Common myeloid progenitor, CD34-positive (primary cell): Measurements from ENCODE around the gene RABL2A.
"Not testable (repeated sequence)": the region's sequence is repeated elsewhere in the genome, so short reads cannot be mapped to it uniquely, and the experiment has no call there.

Experiments
- CTCF ChIA-PET: fragments of 350-600 bp; sonication (Branson Sonifier 250); formaldehyde crosslinking; loops from one replicate; lab custom pipeline; 2021; ENCODE audit warnings: antibody characterized with exemption; lab: Charles Lee
- POLR2A ChIA-PET: fragments of 350-600 bp; sonication (Branson Sonifier 250); formaldehyde crosslinking; loops from one replicate; lab custom pipeline; 2021; ENCODE audit warnings: antibody characterized with exemption; lab: Charles Lee
- DNase-seq, 3 donors: peaks; one replicate each; pipeline versions ENCODE4 v3.0.0 to v3.0.0-alpha.2; 2013
- H3K27ac ChIP-seq, 2 experiments: 1 replicate in 1 of 2; 2 replicates in 1 of 2; pipeline ENCODE4 v1.7.0; 2013; ENCODE audit warnings: inconsistent platforms in 2 of 2, low read length in 2 of 2, mild to moderate bottlenecking in 2 of 2, low read depth in 1 of 2, moderate library complexity in 1 of 2; ENCODE audit not compliant: severe bottlenecking in 2 of 2, insufficient read depth in 1 of 2, poor library complexity in 1 of 2
- H3K27me3 ChIP-seq, 5 experiments: replicated peaks in 2 of 5; 1 replicate in 3 of 5; 2 replicates in 2 of 5; pipeline versions ENCODE4 v1.6.1 to v1.7.0; 2013; ENCODE audit warnings: low read length in 4 of 5, mild to moderate bottlenecking in 2 of 5, moderate library complexity in 2 of 5, inconsistent platforms in 1 of 5; ENCODE audit not compliant: insufficient read depth in 5 of 5, control insufficient read depth in 4 of 5
- H3K36me3 ChIP-seq, 4 experiments: 1 replicate in 2 of 4; 2 replicates in 2 of 4; pipeline versions ENCODE4 v1.6.1 to v1.7.0; 2013; ENCODE audit warnings: low read length in 3 of 4, control low read depth in 1 of 4, mild to moderate bottlenecking in 1 of 4; ENCODE audit not compliant: control insufficient read depth in 4 of 4, insufficient read depth in 4 of 4
- H3K4me1 ChIP-seq, 4 experiments: 1 replicate in 3 of 4; 2 replicates in 1 of 4; pipeline versions ENCODE4 v1.6.1 to v1.7.1; 2013; ENCODE audit warnings: low read length in 3 of 4, mild to moderate bottlenecking in 3 of 4, control low read depth in 1 of 4, inconsistent platforms in 1 of 4, moderate library complexity in 1 of 4; ENCODE audit not compliant: control insufficient read depth in 4 of 4, insufficient read depth in 4 of 4; ENCODE audit errors: control extremely low read depth in 1 of 4
- H3K4me3 ChIP-seq, 7 experiments: 1 replicate in 4 of 7; 2 replicates in 3 of 7; pipeline versions ENCODE4 v1.5.1 to v1.7.0; 2013; ENCODE audit warnings: mild to moderate bottlenecking in 7 of 7, low read length in 6 of 7, moderate library complexity in 6 of 7, inconsistent platforms in 2 of 7, low read depth in 2 of 7, control low read depth in 1 of 7; ENCODE audit not compliant: insufficient read depth in 4 of 7, control insufficient read depth in 1 of 7; ENCODE audit errors: extremely low read depth in 1 of 7
- H3K9me3 ChIP-seq, 5 experiments: 1 replicate in 4 of 5; 2 replicates in 1 of 5; pipeline versions ENCODE4 v1.6.1 to v1.7.1; 2013; ENCODE audit warnings: low read length in 4 of 5, mild to moderate bottlenecking in 2 of 5, inconsistent platforms in 1 of 5, low read depth in 1 of 5, moderate library complexity in 1 of 5; ENCODE audit not compliant: control insufficient read depth in 4 of 5, insufficient read depth in 2 of 5; ENCODE audit errors: control extremely low read depth in 1 of 5
- WGBS: methylation state at CpG from one replicate; pipeline ENCODE4 v1.1.5; 2013; ENCODE audit not compliant: insufficient coverage; 5-methylcytosine and 5-hydroxymethylcytosine counted together

RABL2A gene

DNA sequence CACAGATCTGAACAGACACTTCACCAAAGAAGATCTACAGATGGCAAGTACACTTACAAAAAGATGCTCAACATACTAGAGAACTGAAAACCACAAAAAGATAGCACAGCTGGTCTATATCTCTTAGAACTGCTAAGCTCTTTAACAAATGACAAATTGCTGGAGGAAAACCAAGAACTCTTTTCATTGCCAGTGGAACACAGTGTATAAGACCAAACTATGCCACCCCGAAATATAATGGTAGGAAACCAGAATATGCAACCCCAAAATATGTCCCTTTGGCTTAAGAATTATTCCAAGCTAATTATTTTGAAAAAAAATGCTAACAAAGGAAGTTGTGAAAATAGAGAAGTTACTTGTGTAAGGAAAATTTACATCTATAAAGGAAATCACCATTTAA, 21.0 kb upstream of the RABL2A start:
- H3K4me1 ChIP-seq, H3K27ac ChIP-seq, DNase-seq, H3K36me3 ChIP-seq, H3K9me3 ChIP-seq, CTCF ChIA-PET, H3K27me3 ChIP-seq, H3K4me3 ChIP-seq, POLR2A ChIA-PET: not testable (repeated sequence)
- WGBS, result no CpG with 5 or more reads among the region's 1 CpG

DNA sequence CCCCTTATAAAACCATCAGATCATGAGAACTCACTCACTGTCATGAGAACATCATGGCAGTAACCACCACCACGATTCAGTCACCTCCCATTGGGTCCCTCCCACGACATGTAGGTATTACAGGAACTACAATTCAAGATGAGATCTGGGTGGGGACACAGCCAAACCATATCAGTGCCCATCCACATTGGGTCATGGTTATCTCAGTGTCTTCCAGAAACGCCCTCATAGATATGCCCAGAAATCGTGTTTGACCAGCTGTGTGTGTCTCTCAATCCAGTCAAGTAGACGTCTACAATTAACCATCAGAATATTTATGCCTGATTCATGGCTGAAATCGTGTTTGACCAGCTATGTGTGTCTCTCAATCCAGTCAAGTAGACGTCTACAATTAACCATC, 17.2 kb upstream of the RABL2A start:
- H3K4me3 ChIP-seq, CTCF ChIA-PET, H3K27me3 ChIP-seq, H3K27ac ChIP-seq, POLR2A ChIA-PET, H3K9me3 ChIP-seq, H3K4me1 ChIP-seq, DNase-seq, H3K36me3 ChIP-seq: not testable (repeated sequence)
- WGBS, result no CpG with 5 or more reads among the region's 7 CpGs

DNA sequence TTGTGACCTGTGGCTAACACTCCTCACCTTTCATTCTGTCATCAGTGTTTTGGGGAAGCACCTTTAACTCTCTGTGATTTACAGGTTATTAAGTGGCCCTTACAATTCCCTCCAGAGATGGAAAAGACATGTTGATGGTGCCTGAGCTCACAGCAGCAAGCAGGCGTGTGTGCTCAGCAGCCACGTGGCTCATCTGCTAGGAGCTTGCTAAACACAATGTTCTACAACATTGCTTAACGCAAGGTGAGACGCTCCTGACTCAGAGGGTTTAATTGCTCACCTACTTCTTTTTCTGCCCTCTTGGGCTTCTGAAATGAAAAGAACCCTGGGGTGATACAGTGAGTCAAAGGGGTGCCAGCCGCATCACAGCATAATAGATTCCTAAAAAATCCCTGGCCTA, 6.1 kb upstream of the RABL2A start:
- CTCF ChIA-PET, DNase-seq, H3K9me3 ChIP-seq, H3K27me3 ChIP-seq, H3K36me3 ChIP-seq, H3K27ac ChIP-seq, POLR2A ChIA-PET, H3K4me1 ChIP-seq, H3K4me3 ChIP-seq: not testable (repeated sequence)
- no CpG with 5 or more reads among the region's 5 CpGs for WGBS

DNA sequence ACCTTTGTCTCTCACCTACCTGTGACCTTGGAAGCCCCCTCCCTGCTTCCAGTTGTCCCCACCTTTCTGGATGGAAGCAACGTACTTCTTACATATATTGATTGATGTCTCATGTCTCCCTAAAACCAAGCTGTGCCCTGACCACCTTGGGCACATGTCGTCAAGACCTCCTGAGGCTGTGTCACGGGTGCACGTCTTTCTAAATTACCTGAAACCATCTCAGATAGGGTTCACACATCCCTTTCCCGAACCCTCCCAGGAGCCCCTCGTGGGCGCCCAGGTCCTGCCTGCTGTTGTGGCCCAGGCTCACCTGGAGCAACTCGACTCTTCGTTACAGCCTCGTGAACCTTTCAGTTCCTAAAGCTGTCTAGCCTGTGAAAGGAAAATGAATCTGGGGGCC, 1.2 kb upstream of the RABL2A start:
- H3K27me3 ChIP-seq, POLR2A ChIA-PET, DNase-seq, H3K9me3 ChIP-seq, H3K27ac ChIP-seq, H3K4me1 ChIP-seq, H3K36me3 ChIP-seq, CTCF ChIA-PET: not testable (repeated sequence)
- peak overlapping the region in 1 of 7 experiments; percentile 37 for H3K4me3 ChIP-seq
- WGBS, result 90% methylated on average over 3 of the region's 10 CpGs

DNA sequence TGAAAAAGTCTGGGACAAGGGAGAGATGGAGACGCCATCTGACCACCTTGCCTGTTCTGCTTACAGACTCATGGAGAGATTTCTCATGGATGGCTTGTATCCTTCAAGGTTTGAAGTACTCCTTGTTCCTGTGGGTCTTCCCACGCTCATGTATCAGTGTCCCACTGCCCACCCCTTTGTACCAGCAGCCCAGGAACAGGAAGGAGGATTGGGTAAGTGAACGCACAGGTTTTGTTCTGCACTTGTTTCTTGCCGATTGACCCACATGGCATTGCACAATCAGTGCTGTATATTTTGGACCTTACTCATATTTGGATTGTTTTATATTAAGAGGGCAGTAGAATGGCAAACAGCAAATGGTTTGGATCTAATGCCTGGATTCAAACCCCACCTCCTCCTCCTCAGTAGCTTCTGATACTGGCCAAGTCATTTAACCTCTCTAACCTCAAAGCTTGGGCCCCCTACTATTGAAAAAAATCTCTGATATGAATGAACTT, 5.8 kb downstream of the RABL2A start:
- H3K9me3 ChIP-seq, H3K4me1 ChIP-seq, H3K4me3 ChIP-seq, H3K27ac ChIP-seq, CTCF ChIA-PET, H3K27me3 ChIP-seq, DNase-seq, POLR2A ChIA-PET: not testable (repeated sequence)
- H3K36me3 ChIP-seq, result peaks cover 0 to 16% (median 5%) of the 10 kb centered on the region in 4 experiments
- 83% methylated on average over 1 of the region's 4 CpGs for WGBS

DNA sequence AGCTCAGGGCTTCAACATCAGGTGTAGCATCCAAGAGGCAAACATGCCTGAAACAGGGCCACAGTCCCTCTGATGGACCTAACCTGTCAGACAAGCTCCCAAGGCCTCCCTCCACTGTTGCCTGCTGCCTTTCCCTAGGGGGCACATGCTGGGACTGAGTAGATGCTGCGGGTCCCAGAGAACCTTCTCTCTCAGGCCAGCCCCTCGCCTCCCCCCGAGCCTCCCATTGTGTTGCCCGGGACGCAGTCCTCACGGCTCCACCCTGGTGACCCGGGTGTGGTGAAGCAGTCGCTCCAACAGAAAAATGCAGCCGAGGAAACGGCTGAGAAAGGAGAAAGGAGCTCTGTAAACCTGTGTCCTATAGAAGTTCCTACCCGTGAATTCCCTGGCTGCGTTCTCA, 8.3 kb downstream of the RABL2A start:
- CTCF ChIA-PET, H3K27me3 ChIP-seq, H3K4me3 ChIP-seq, DNase-seq, POLR2A ChIA-PET, H3K9me3 ChIP-seq, H3K27ac ChIP-seq, H3K4me1 ChIP-seq: not testable (repeated sequence)
- H3K36me3 ChIP-seq, result peaks cover 0 to 16% (median 3%) of the 10 kb centered on the region in 4 experiments
- 95% methylated on average over 10 of the region's 12 CpGs for WGBS

DNA sequence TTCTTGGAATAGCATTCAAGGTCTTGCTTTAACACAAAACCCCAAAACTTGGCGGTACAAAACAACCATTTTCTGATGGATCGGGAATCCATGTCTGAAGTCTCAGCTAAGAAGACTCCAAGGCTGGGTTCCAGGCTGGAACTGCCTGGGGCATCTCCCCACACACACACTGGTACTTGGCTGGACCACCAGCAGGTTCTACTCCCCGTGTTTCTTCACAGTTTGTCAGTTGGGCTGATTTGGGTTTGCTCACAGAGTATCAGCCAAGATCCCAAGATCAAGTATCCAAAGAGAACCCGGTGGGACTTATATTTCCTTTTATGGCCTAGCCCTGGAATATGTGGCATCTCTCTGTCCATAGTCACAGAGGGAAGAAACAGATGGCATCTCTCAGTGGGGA, 9.2 kb downstream of the RABL2A start:
- CTCF ChIA-PET, H3K4me1 ChIP-seq, H3K27ac ChIP-seq, POLR2A ChIA-PET, H3K27me3 ChIP-seq, H3K4me3 ChIP-seq, DNase-seq, H3K9me3 ChIP-seq: not testable (repeated sequence)
- WGBS, result no CpG with 5 or more reads among the region's 4 CpGs
- peaks cover 0 to 16% (median 3%) of the 10 kb centered on the region in 4 experiments for H3K36me3 ChIP-seq
